NCI-H1092 (cell line): ENCODE results near the gene HMX2.

ENCODE experiments used
- DNase-seq: peaks from one replicate; lab custom pipeline; 2025; lab: John Stamatoyannopoulos, UW

HMX2 gene

GRCh38 chr10:123147635-123148413 lies at the start of gene HMX2:
Gene HMX2 (plus strand): TSS chr10:123148136. CDS start chr10:123148379, 243 bp downstream.
- peak; percentile 61 for DNase-seq

- DNase-seq: no peak
These were observed 47.7 kb upstream of the HMX2 start for GRCh38 chr10:123100030-123100762.

- DNase-seq: no peak
These were observed 46.1 kb upstream of the HMX2 start for GRCh38 chr10:123101872-123102271.

- DNase-seq: no peak
These were observed 45.3 kb upstream of the HMX2 start for GRCh38 chr10:123102673-123103072.

- no peak for DNase-seq
These were observed 44.0 kb upstream of the HMX2 start for GRCh38 chr10:123103944-123104343.

GRCh38 chr10:123109466-123109865 lies 38.5 kb upstream of the HMX2 start:
- no peak for DNase-seq

GRCh38 chr10:123117644-123118417 lies 30.1 kb upstream of the HMX2 start:
- DNase-seq: no peak

- no peak for DNase-seq
These were observed 28.9 kb upstream of the HMX2 start for GRCh38 chr10:123119081-123119480.

GRCh38 chr10:123126246-123126645 lies 21.7 kb upstream of the HMX2 start:
- DNase-seq: no peak

- no peak for DNase-seq
These were observed 18.2 kb upstream of the HMX2 start for GRCh38 chr10:123129618-123130271.

- DNase-seq: peak; percentile 70
These were observed 15.1 kb upstream of the HMX2 start for GRCh38 chr10:123132576-123133477.

GRCh38 chr10:123133541-123134342 lies 14.2 kb upstream of the HMX2 start:
- DNase-seq: no peak

GRCh38 chr10:123134343-123134914 lies 13.5 kb upstream of the HMX2 start:
- DNase-seq: no peak

GRCh38 chr10:123134915-123135414 lies 13.0 kb upstream of the HMX2 start:
- no peak for DNase-seq

- peak; percentile 69 for DNase-seq
These were observed 12.4 kb upstream of the HMX2 start, which contains the start of gene HMX3 for GRCh38 chr10:123135415-123136141. Gene HMX3 (plus strand): TSS chr10:123135970. CDS start chr10:123136051, 81 bp downstream.

- DNase-seq: no peak
These were observed 11.6 kb upstream of the HMX2 start for GRCh38 chr10:123136221-123136805.

- no peak for DNase-seq
These were observed 10.9 kb upstream of the HMX2 start for GRCh38 chr10:123136806-123137642.

- no peak for DNase-seq
These were observed 8.8 kb upstream of the HMX2 start for GRCh38 chr10:123139165-123139520.
